GM23338 (cell line): Measurements from ENCODE around the gene ARRB1.

Source experiments
- CREB1 ChIP-seq: fragments of 250-450 bp; sonication (Bioruptor Pico); IDR thresholded peaks from 2 replicates; pipeline ENCODE4 v1.5.0; 2020; ENCODE audit warnings: low read depth, mild to moderate bottlenecking, moderate library complexity
- EZH2 ChIP-seq: fragments of 200-600 bp; sonication (generic); IDR thresholded peaks from one replicate; pipeline ENCODE4 v1.8.0; 2017; ENCODE audit warnings: antibody characterized with exemption, mild to moderate bottlenecking, low read depth; ENCODE audit not compliant: unreplicated experiment
- EZH2phosphoT487 ChIP-seq: fragments of 200-600 bp; sonication (generic); IDR thresholded peaks from one replicate; pipeline ENCODE4 v1.8.1; 2018; ENCODE audit warnings: antibody characterized with exemption; ENCODE audit not compliant: unreplicated experiment
- JUNB ChIP-seq: IDR thresholded peaks from one replicate; pipeline ENCODE4 v1.6.1; 2016; ENCODE audit warnings: antibody characterized with exemption; ENCODE audit not compliant: unreplicated experiment
- NANOG ChIP-seq: IDR thresholded peaks from 2 replicates; pipeline ENCODE4 v1.6.1; 2016; ENCODE audit warnings: antibody characterized with exemption, borderline replicate concordance
- POLR2AphosphoS5 ChIP-seq: IDR thresholded peaks from 2 replicates; pipeline ENCODE4 v1.6.1; 2016; ENCODE audit warnings: antibody characterized with exemption, low read depth
- REST ChIP-seq: IDR thresholded peaks from one replicate; pipeline ENCODE4 v1.6.1; 2018; ENCODE audit warnings: antibody characterized with exemption; ENCODE audit not compliant: unreplicated experiment
- STAT1 ChIP-seq: IDR thresholded peaks from one replicate; pipeline ENCODE4 v1.6.1; 2016; ENCODE audit warnings: antibody characterized with exemption; ENCODE audit not compliant: unreplicated experiment
- ZNF114 ChIP-seq: fragments of 250-450 bp; sonication (Bioruptor Pico); IDR thresholded peaks from 2 replicates; pipeline ENCODE4 v1.5.0; 2020; ENCODE audit warnings: mild to moderate bottlenecking, moderate library complexity
- ZNF331 ChIP-seq: fragments of 250-450 bp; sonication (Bioruptor Pico); IDR thresholded peaks from 2 replicates; pipeline ENCODE4 v1.5.0; 2020; ENCODE audit warnings: low read depth, mild to moderate bottlenecking, moderate library complexity
- ZNF462 ChIP-seq: fragments of 250-450 bp; sonication (Bioruptor Pico); IDR thresholded peaks from 2 replicates; pipeline ENCODE4 v1.5.0; 2020; ENCODE audit warnings: mild to moderate bottlenecking, moderate library complexity
- TF ChIP-seq, protein P1 (sequence below), 2 experiments: fragments of 200-600 bp in 1 of 2; sonication (generic) in 1 of 2; conservative IDR thresholded peaks; 2 replicates each; pipeline versions ENCODE4 v1.5.1 to v1.6.1; 2016 to 2017; ENCODE audit warnings: antibody characterized with exemption in 2 of 2, low read depth in 2 of 2, mild to moderate bottlenecking in 2 of 2, moderate library complexity in 1 of 2
- TF ChIP-seq, protein P2 (sequence below): IDR thresholded peaks from 2 replicates; pipeline ENCODE4 v1.6.1; 2016; ENCODE audit warnings: antibody characterized with exemption

GRCh38 chr11:75333807-75334140, 17.7 kb downstream of the ARRB1 start:
- TF ChIP-seq, protein P1, sequence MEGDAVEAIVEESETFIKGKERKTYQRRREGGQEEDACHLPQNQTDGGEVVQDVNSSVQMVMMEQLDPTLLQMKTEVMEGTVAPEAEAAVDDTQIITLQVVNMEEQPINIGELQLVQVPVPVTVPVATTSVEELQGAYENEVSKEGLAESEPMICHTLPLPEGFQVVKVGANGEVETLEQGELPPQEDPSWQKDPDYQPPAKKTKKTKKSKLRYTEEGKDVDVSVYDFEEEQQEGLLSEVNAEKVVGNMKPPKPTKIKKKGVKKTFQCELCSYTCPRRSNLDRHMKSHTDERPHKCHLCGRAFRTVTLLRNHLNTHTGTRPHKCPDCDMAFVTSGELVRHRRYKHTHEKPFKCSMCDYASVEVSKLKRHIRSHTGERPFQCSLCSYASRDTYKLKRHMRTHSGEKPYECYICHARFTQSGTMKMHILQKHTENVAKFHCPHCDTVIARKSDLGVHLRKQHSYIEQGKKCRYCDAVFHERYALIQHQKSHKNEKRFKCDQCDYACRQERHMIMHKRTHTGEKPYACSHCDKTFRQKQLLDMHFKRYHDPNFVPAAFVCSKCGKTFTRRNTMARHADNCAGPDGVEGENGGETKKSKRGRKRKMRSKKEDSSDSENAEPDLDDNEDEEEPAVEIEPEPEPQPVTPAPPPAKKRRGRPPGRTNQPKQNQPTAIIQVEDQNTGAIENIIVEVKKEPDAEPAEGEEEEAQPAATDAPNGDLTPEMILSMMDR (conservative IDR thresholded peaks at IDR 0.05; ENCODE audit: low read depth in 2 of 2) = no peak
- TF ChIP-seq POLR2AphosphoS5 (no peak), EZH2phosphoT487 (no peak), JUNB (no peak), EZH2 (no peak), REST (no peak), ZNF331 (no peak), STAT1 (no peak), NANOG (no peak), CREB1 (CRISPR knock-in tag) (no peak), ZNF462 (CRISPR knock-in tag) (no peak), ZNF114 (CRISPR knock-in tag) (no peak)
- TF ChIP-seq, protein P2, sequence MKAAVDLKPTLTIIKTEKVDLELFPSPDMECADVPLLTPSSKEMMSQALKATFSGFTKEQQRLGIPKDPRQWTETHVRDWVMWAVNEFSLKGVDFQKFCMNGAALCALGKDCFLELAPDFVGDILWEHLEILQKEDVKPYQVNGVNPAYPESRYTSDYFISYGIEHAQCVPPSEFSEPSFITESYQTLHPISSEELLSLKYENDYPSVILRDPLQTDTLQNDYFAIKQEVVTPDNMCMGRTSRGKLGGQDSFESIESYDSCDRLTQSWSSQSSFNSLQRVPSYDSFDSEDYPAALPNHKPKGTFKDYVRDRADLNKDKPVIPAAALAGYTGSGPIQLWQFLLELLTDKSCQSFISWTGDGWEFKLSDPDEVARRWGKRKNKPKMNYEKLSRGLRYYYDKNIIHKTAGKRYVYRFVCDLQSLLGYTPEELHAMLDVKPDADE = no peak
